ENCODE measurements around the gene CTPS1. TPM values are rescaled to one million over a fixed set of nuclear protein-coding genes. Genes with fewer than 3 reads are reported as not detected.

Gene CTPS1
- total RNA-seq, 1 donor from 2014 or later, result 73.8 TPM

DNA sequence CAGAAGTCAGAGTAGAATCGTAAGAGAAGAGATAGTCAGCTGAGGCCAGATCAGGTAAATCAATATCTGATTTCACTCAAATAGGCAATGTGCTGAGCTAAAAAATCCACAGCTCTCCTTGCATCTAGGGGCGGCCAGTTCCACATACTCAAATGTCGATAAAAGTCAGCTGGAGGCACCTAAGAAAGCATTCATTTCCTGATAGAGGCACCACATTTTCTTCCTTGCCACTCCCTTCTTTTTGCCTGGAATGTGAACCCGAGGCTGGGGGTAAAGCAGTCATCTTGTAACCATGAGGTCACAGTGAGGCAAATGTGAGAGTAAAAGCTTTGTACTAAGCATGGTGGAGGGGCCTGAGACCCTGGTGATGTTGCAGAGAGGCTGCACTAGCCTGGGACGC, 24.2 kb upstream of the CTPS1 start:
- peaks cover 23% of the 10 kb centered on the region for H3K27me3 ChIP-seq
- no peak for TF ChIP-seq EZH2phosphoT487 (IDR thresholded peaks at IDR 0.05)
- TF ChIP-seq, protein P1, sequence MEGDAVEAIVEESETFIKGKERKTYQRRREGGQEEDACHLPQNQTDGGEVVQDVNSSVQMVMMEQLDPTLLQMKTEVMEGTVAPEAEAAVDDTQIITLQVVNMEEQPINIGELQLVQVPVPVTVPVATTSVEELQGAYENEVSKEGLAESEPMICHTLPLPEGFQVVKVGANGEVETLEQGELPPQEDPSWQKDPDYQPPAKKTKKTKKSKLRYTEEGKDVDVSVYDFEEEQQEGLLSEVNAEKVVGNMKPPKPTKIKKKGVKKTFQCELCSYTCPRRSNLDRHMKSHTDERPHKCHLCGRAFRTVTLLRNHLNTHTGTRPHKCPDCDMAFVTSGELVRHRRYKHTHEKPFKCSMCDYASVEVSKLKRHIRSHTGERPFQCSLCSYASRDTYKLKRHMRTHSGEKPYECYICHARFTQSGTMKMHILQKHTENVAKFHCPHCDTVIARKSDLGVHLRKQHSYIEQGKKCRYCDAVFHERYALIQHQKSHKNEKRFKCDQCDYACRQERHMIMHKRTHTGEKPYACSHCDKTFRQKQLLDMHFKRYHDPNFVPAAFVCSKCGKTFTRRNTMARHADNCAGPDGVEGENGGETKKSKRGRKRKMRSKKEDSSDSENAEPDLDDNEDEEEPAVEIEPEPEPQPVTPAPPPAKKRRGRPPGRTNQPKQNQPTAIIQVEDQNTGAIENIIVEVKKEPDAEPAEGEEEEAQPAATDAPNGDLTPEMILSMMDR (IDR thresholded peaks at IDR 0.05), result no peak
- TF ChIP-seq EZH2 (IDR thresholded peaks at IDR 0.05), result no peak
- no peak overlapping the region for H3K27ac ChIP-seq
- no peaks in the 10 kb centered on the region for H3K9me3 ChIP-seq (ENCODE audit: low read depth)
- no peaks in the 10 kb centered on the region for H4K20me1 ChIP-seq (ENCODE audit: low read depth)
- no peaks in the 10 kb centered on the region for H3K36me3 ChIP-seq
- no peak overlapping the region for H3K4me2 ChIP-seq
- no peak overlapping the region for H2AFZ ChIP-seq (replicated peaks)
- DNase-seq (ENCODE audit: low spot score), result no peak
- no peaks in the 10 kb centered on the region for H3K79me2 ChIP-seq (ENCODE audit: low read depth)
- H3K4me3 Mint-ChIP-seq, result no peak overlapping the region
- H3F3A ChIP-seq (ENCODE audit: low read depth), result no peaks in the 10 kb centered on the region
- no peaks in the 10 kb centered on the region for H3K4me1 ChIP-seq
- H3K9ac ChIP-seq, result no peak overlapping the region
- H3K27me3 Mint-ChIP-seq (ENCODE audit: insufficient read depth, low read depth), result peaks cover 11% of the 10 kb centered on the region
- H3K9me3 Mint-ChIP-seq, result peaks cover 2% of the 10 kb centered on the region
- H3K4me1 Mint-ChIP-seq, result no peaks in the 10 kb centered on the region
- H3K36me3 Mint-ChIP-seq, result no peaks in the 10 kb centered on the region
- no peak overlapping the region for H3K4me3 ChIP-seq
- no peak overlapping the region for H3K27ac Mint-ChIP-seq

DNA sequence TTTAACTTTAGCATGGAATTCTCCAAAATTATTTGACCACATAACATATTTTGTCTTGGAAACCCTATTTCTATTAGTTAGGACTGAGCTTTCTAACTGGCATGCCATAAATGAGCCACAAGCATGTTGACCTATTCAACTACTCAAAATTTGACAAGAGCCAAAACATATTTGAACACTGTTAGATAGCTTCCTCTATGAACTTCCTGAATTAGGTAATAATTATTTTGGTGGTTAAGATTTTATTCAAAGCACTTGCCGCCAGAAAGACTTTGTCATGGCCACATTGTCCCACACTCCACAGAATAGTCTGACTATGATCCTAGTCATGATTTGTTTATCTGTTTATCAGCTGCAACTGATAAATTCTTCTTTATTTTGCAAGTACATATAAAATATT, 23.1 kb upstream of the CTPS1 start:
- no peaks in the 10 kb centered on the region for H3F3A ChIP-seq (ENCODE audit: low read depth)
- H3K4me1 ChIP-seq, result no peaks in the 10 kb centered on the region
- no peak overlapping the region for H3K9ac ChIP-seq
- no peak overlapping the region for H3K27ac Mint-ChIP-seq
- H3K9me3 Mint-ChIP-seq, result peaks cover 2% of the 10 kb centered on the region
- no peak for TF ChIP-seq EZH2 (IDR thresholded peaks at IDR 0.05)
- no peak for TF ChIP-seq EZH2phosphoT487 (IDR thresholded peaks at IDR 0.05)
- TF ChIP-seq, protein P1 (IDR thresholded peaks at IDR 0.05), result no peak
- no peaks in the 10 kb centered on the region for H3K36me3 ChIP-seq
- H2AFZ ChIP-seq (replicated peaks), result no peak overlapping the region
- H3K4me3 ChIP-seq, result no peak overlapping the region
- H3K27ac ChIP-seq, result no peak overlapping the region
- H3K27me3 Mint-ChIP-seq (ENCODE audit: insufficient read depth, low read depth), result peaks cover 7% of the 10 kb centered on the region
- peaks cover 14% of the 10 kb centered on the region for H3K27me3 ChIP-seq
- no peaks in the 10 kb centered on the region for H4K20me1 ChIP-seq (ENCODE audit: low read depth)
- H3K4me1 Mint-ChIP-seq, result no peaks in the 10 kb centered on the region
- no peaks in the 10 kb centered on the region for H3K9me3 ChIP-seq (ENCODE audit: low read depth)
- H3K4me2 ChIP-seq, result no peak overlapping the region
- no peaks in the 10 kb centered on the region for H3K79me2 ChIP-seq (ENCODE audit: low read depth)
- no peak overlapping the region for H3K4me3 Mint-ChIP-seq
- H3K36me3 Mint-ChIP-seq, result no peaks in the 10 kb centered on the region
- DNase-seq (ENCODE audit: low spot score), result no peak

DNA sequence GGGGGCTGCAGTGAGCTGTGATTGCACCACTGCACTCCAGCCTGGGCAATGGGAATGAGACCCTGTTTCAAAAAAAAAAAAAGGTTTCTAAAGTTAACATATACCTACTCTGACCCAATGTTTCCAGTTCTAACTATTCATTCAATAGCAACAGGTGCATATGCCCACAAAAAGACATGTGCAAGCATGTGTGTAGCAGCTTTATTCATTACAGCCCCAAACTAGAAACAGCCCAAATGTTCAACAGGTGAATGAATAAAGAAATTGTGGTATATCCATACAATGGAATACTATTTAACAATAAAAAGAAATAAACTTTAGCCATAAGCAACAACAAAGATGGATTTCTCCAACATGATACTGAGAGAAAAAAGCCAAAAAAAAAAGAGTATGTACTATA, 21.3 kb upstream of the CTPS1 start:
- H3K4me1 ChIP-seq, result no peaks in the 10 kb centered on the region
- no peak overlapping the region for H3K27ac Mint-ChIP-seq

More for the DNA sequence above, 21.3 kb upstream of the CTPS1 start:
- H3K9ac ChIP-seq, result no peak overlapping the region
- H3K27me3 ChIP-seq, result no peaks in the 10 kb centered on the region
- H3K4me3 ChIP-seq, result no peak overlapping the region
- no peak overlapping the region for H3K27ac ChIP-seq
- no peaks in the 10 kb centered on the region for H3K4me1 Mint-ChIP-seq
- no peak overlapping the region for H3K4me3 Mint-ChIP-seq
- DNase-seq (ENCODE audit: low spot score), result no peak
- H3K4me2 ChIP-seq, result no peak overlapping the region
- H3K27me3 Mint-ChIP-seq (ENCODE audit: insufficient read depth, low read depth), result no peaks in the 10 kb centered on the region
- H2AFZ ChIP-seq (replicated peaks), result no peak overlapping the region
- no peaks in the 10 kb centered on the region for H4K20me1 ChIP-seq (ENCODE audit: low read depth)
- no peaks in the 10 kb centered on the region for H3K36me3 Mint-ChIP-seq
- TF ChIP-seq, protein P1 (IDR thresholded peaks at IDR 0.05), result no peak
- no peak for TF ChIP-seq EZH2phosphoT487 (IDR thresholded peaks at IDR 0.05)
- no peak for TF ChIP-seq EZH2 (IDR thresholded peaks at IDR 0.05)
- H3K9me3 Mint-ChIP-seq, result peaks cover 2% of the 10 kb centered on the region
- H3K79me2 ChIP-seq (ENCODE audit: low read depth), result no peaks in the 10 kb centered on the region
- no peaks in the 10 kb centered on the region for H3K9me3 ChIP-seq (ENCODE audit: low read depth)
- H3K36me3 ChIP-seq, result no peaks in the 10 kb centered on the region
- H3F3A ChIP-seq (ENCODE audit: low read depth), result no peaks in the 10 kb centered on the region

Data from neural progenitor cell (in vitro differentiated cells).